GM12878 (cell line): ENCODE measurements around the gene NANOGP8. TPM values are rescaled to one million over a fixed set of nuclear protein-coding genes. Genes with fewer than 3 reads are reported as not detected.

Experiments
- ATAC-seq: fragments of 200-7000 bp; cut with Tn5 transposase; 3 replicates; pipeline ENCODE4 v1.9.1; 2020; ENCODE audit warnings: mild to moderate bottlenecking, moderate library complexity
- BruUV-seq: library from RNA; stranded (reverse); fragments of 400-500 nt; replicated peaks from 2 replicates; lab custom pipeline; 2021; lab: Mats Ljungman, UMichigan
- CTCF ChIA-PET: fragments of 300-600 bp; sonication (Branson Sonifier 250); formaldehyde crosslinking; extraction: SDS; loops from one replicate; lab custom pipeline; 2021; ENCODE audit warnings: inconsistent platforms; lab: Yijun Ruan, JAX
- POLR2A ChIA-PET: fragments of 350-600 bp; formaldehyde crosslinking; extraction: SDS; loops from one replicate; lab custom pipeline; 2021; ENCODE audit warnings: inconsistent platforms; lab: Charles Lee
- RAD21 ChIA-PET: fragments of 300-600 bp; sonication (Branson Sonifier 250); formaldehyde crosslinking; loops from one replicate; lab custom pipeline; 2023; ENCODE audit warnings: antibody characterized with exemption; ENCODE audit not compliant: unreplicated experiment; lab: Charles Lee
- SMC1A ChIA-PET: fragments of 300-600 bp; sonication (Branson Sonifier 250); formaldehyde crosslinking; loops from one replicate; lab custom pipeline; 2023; ENCODE audit not compliant: unreplicated experiment, uncharacterized antibody; lab: Charles Lee
- DNase-seq: peaks from one replicate; pipeline ENCODE4 v3.0.0-alpha.2; 2011; ENCODE audit warnings: low read depth, low spot score
- FAIRE-seq: peaks from 3 replicates; lab custom pipeline; 2011; peaks lifted over from hg19 to GRCh38; lab: Jason Lieb, UNC
- H2AFZ ChIP-seq: 2 replicates; pipeline ENCODE4 v1.6.0; 2011; ENCODE audit warnings: low read depth, low read length, control low read depth; ENCODE audit not compliant: control insufficient read depth
- H3K27ac ChIP-seq: 2 replicates; pipeline ENCODE4 v1.5.1; 2011; ENCODE audit warnings: control low read depth; ENCODE audit not compliant: control insufficient read depth, insufficient read depth
- H3K27me3 ChIP-seq, 2 experiments: replicated peaks in 1 of 2; 2 replicates each; pipeline versions ENCODE4 v1.6.0 to v1.6.1; 2011; ENCODE audit warnings: low read length in 1 of 2; ENCODE audit not compliant: control insufficient read depth in 2 of 2, insufficient read depth in 2 of 2
- H3K36me3 ChIP-seq, 2 experiments: 2 replicates each; pipeline ENCODE4 v1.5.1; 2011; ENCODE audit warnings: low read length in 1 of 2; ENCODE audit not compliant: control insufficient read depth in 2 of 2, insufficient read depth in 2 of 2
- H3K4me1 ChIP-seq: 2 replicates; pipeline ENCODE4 v1.6.1; 2011; ENCODE audit warnings: mild to moderate bottlenecking, low read length, moderate library complexity, mixed read lengths; ENCODE audit not compliant: control insufficient read depth, insufficient read depth
- H3K4me2 ChIP-seq: 2 replicates; pipeline ENCODE4 v1.6.0; 2011; ENCODE audit warnings: control low read depth; ENCODE audit not compliant: control insufficient read depth, insufficient read depth
- H3K4me3 ChIP-seq: fragments of 200-600 bp; sonication (generic); 2 replicates; pipeline ENCODE4 v1.5.1; 2016
- H3K79me2 ChIP-seq: 2 replicates; pipeline ENCODE4 v1.6.0; 2011; ENCODE audit warnings: low read length; ENCODE audit not compliant: control insufficient read depth, insufficient read depth
- H3K9ac ChIP-seq: 2 replicates; pipeline ENCODE4 v1.8.0; 2011; ENCODE audit warnings: low read length, control low read depth, mixed read lengths; ENCODE audit not compliant: control insufficient read depth, insufficient read depth
- H3K9me3 ChIP-seq: replicated peaks from 3 replicates; pipeline ENCODE4 v1.5.1; 2011; ENCODE audit warnings: mild to moderate bottlenecking, low read length; ENCODE audit not compliant: control insufficient read depth, insufficient read depth
- H4K20me1 ChIP-seq: 2 replicates; pipeline ENCODE4 v1.6.0; 2011; ENCODE audit not compliant: control insufficient read depth, insufficient read depth
- ATF2 ChIP-seq: IDR thresholded peaks from 2 replicates; pipeline ENCODE4 v1.6.1; 2012; ENCODE audit warnings: low read length, inconsistent platforms
- BMI1 ChIP-seq: fragments of 450-650 bp; IDR thresholded peaks from 2 replicates; pipeline ENCODE4 v1.6.1; 2016; ENCODE audit warnings: mild to moderate bottlenecking, moderate library complexity, borderline replicate concordance
- BRCA1 ChIP-seq: IDR thresholded peaks from 2 replicates; pipeline ENCODE4 v1.6.1; 2011; ENCODE audit warnings: low read depth, low read length, improper control_type of control experiment
- CBX3 ChIP-seq: fragments of 200-600 bp; sonication (generic); IDR thresholded peaks from 2 replicates; pipeline ENCODE4 v1.6.1; 2016; ENCODE audit warnings: low read depth, borderline replicate concordance
- CBX5 ChIP-seq: sonication (generic); IDR thresholded peaks from 2 replicates; pipeline ENCODE4 v1.6.1; 2016; ENCODE audit warnings: low read depth, moderate library complexity, mild to moderate bottlenecking, inconsistent platforms
- GABPA ChIP-seq: IDR thresholded peaks from 2 replicates; pipeline ENCODE4 v1.6.1; 2014; ENCODE audit warnings: antibody characterized with exemption, low read depth, mild to moderate bottlenecking, inconsistent platforms
- HDAC2 ChIP-seq: fragments of 200-600 bp; sonication (generic); IDR thresholded peaks from 2 replicates; pipeline ENCODE4 v1.6.1; 2017
- HSF1 ChIP-seq: fragments of 150-350 bp; IDR thresholded peaks from 2 replicates; pipeline ENCODE4 v1.6.1; 2014; ENCODE audit warnings: mild to moderate bottlenecking, low read depth, low read length
- IRF3 ChIP-seq: fragments of 450-650 bp; IDR thresholded peaks from 2 replicates; pipeline ENCODE4 v1.6.1; 2014; ENCODE audit warnings: mild to moderate bottlenecking
- KLF5 ChIP-seq: fragments of 450-650 bp; IDR thresholded peaks from 2 replicates; pipeline ENCODE4 v1.6.1; 2014; ENCODE audit warnings: mild to moderate bottlenecking; ENCODE audit not compliant: partially characterized antibody
- MTA3 ChIP-seq: IDR thresholded peaks from 2 replicates; pipeline ENCODE4 v1.6.1; 2012; ENCODE audit warnings: low read length, inconsistent platforms, borderline replicate concordance
- RAD21 ChIP-seq: IDR thresholded peaks from 2 replicates; pipeline ENCODE4 v1.6.1; 2011; ENCODE audit warnings: mild to moderate bottlenecking, low read depth, low read length, moderate library complexity; ENCODE audit not compliant: insufficient read depth
- SKIL ChIP-seq: fragments of 450-650 bp; IDR thresholded peaks from 2 replicates; pipeline ENCODE4 v1.6.1; 2017; ENCODE audit warnings: mild to moderate bottlenecking, low read depth, inconsistent platforms; ENCODE audit not compliant: poor library complexity, severe bottlenecking
- SMARCA5 ChIP-seq: fragments of 450-650 bp; IDR thresholded peaks from 2 replicates; pipeline ENCODE4 v1.6.1; 2017; ENCODE audit warnings: mild to moderate bottlenecking
- TBL1XR1 ChIP-seq: IDR thresholded peaks from 2 replicates; pipeline ENCODE4 v1.6.1; 2012; ENCODE audit warnings: low read depth, low read length, improper control_type of control experiment
- ZBTB33 ChIP-seq: fragments of 450-650 bp; IDR thresholded peaks from 2 replicates; pipeline ENCODE4 v1.6.1; 2017; ENCODE audit warnings: mild to moderate bottlenecking
- ZNF217 ChIP-seq: fragments of 450-650 bp; IDR thresholded peaks from 2 replicates; pipeline ENCODE4 v1.6.1; 2017; ENCODE audit warnings: antibody characterized with exemption, mild to moderate bottlenecking
- WGBS: methylation state at CpG from one replicate; pipeline ENCODE4 v1.1.6; 2016; ENCODE audit warnings: low lambda C conversion rate; ENCODE audit not compliant: insufficient replicate concordance, insufficient coverage; ENCODE audit errors: missing lambda C conversion rate; 5-methylcytosine and 5-hydroxymethylcytosine counted together
- in situ Hi-C: fragments of 300-500 bp; cut with MboI; formaldehyde crosslinking; loops from 9 replicates; pipeline ENCODE4 v1.14.3; 2018; ENCODE audit warnings: mixed read lengths
- intact Hi-C: fragments of 100-400 bp; cut with micrococcal nuclease; formaldehyde crosslinking; loops from one replicate; pipeline ENCODE4 v1.14.2; 2022; ENCODE audit not compliant: unreplicated experiment
- polyA plus RNA-seq, 11 experiments: library from polyadenylated mRNA; depleted of rRNA in 4 of 11; unstranded in 6 of 11; stranded (reverse) in 5 of 11; fragments of >200 nt; fragmentation: Nextera tagmentation in 4 of 11; fragmentation: Illumina TruSeq in 1 of 11; extraction: Ambion mirVana in 4 of 11; extraction: Trizol in 1 of 11; gene quantifications; 1 replicate in 1 of 11; 2 replicates in 10 of 11; pipeline versions ENCODE4 v1.2.1 to v1.2.3, GENCODE V29; 2011 to 2016; ENCODE audit warnings: inconsistent platforms in 2 of 11, missing spikeins in 2 of 11, low read depth in 1 of 11
- total RNA-seq, 4 experiments: library from RNA; depleted of rRNA in 3 of 4; stranded (reverse); fragments of >200 nt in 3 of 4; fragmentation: Illumina TruSeq in 1 of 4; extraction: Trizol in 1 of 4; gene quantifications; 2 replicates each; pipeline versions ENCODE4 v1.2.1 to v1.2.3, GENCODE V29; 2013 to 2021

Gene NANOGP8
- total and polyA plus RNA-seq, 10 of the 15 experiments (the other 5 are each of a cell fraction or from before 2014, with no cell fraction given), result not detected

GRCh38 chr15:35092846-35093245 is 7.8 kb upstream of the NANOGP8 start (continued):
- TF ChIP-seq IRF3 (no peak), SMARCA5 (no peak)

- Histone ChIP-seq H3K4me1 (no peaks in the 10 kb centered on the region), H3K27me3 (no peaks in the 10 kb centered on the region), H3K9ac (no peak overlapping the region), H3K4me2 (no peak overlapping the region), H4K20me1 (no peaks in the 10 kb centered on the region), H3K9me3 (no peaks in the 10 kb centered on the region), H3K4me3 (no peak overlapping the region), H3K36me3 (no peaks in the 10 kb centered on the region), H3K79me2 (no peaks in the 10 kb centered on the region), H2AFZ (no peak overlapping the region), H3K27ac (no peak overlapping the region)
- no TSS peak for BruUV-seq
- FAIRE-seq (no peak), DNase-seq (no peak), ATAC-seq (no peak)
- CTCF ChIA-PET, result interaction anchor here (1.9 kb wide), 1 partner anchor 13 kb away, joined by 7 read pairs; no protein-coding TSS in a partner anchor
- WGBS, result 79% methylated on average over 18 of the region's 18 CpGs
- POLR2A ChIA-PET, result no interaction called here
- SMC1A ChIA-PET, result interaction anchor here (1.2 kb wide), 1 partner anchor 14 kb away, joined by 3 read pairs; no protein-coding TSS in a partner anchor
- RAD21 ChIA-PET, result no interaction called here
- intact Hi-C loops, result no loop called here
- in situ Hi-C loops, result no loop called here
- TF ChIP-seq CBX5 (no peak), CBX3 (no peak), HDAC2 (no peak), ATF2 (no peak), RAD21 (no peak), BRCA1 (no peak), HSF1 (no peak), ZBTB33 (no peak), BMI1 (no peak), ZNF217 (no peak), SKIL (no peak), MTA3 (no peak), GABPA (no peak), TBL1XR1 (no peak), KLF5 (no peak)
These were observed 7.2 kb upstream of the NANOGP8 start for GRCh38 chr15:35092311-35092710.
